Activated T-helper 2 cell treated with anti-CD3 and anti-CD28 coated beads, Interferon-gamma antibody, Interleukin-2, Interleukin-4, amounts not matched to agents 10 μg/mL and 5 μg/mL and 100 μg/mL, durations not matched to agents 14 hours and 24 hours and 36 hours (primary cell): ENCODE data around the gene CLTCL1. TPM values are rescaled to one million over a fixed set of nuclear protein-coding genes. Genes with fewer than 3 reads are reported as not detected.

Experiments
- DNase-seq: peaks from one replicate; pipeline ENCODE4 v3.0.0; 2021; ENCODE audit warnings: low spot score
- H3K27ac Mint-ChIP-seq: one replicate; pipeline ENCODE4 v1.8.0; 2021; ENCODE audit warnings: mixed read lengths
- H3K27me3 Mint-ChIP-seq: one replicate; pipeline ENCODE4 v1.8.0; 2021; ENCODE audit warnings: low read depth, mixed read lengths
- H3K36me3 Mint-ChIP-seq: one replicate; pipeline ENCODE4 v1.8.0; 2021; ENCODE audit warnings: low read depth, mixed read lengths
- H3K4me1 Mint-ChIP-seq: one replicate; pipeline ENCODE4 v1.8.0; 2021; ENCODE audit warnings: low read depth, mixed read lengths
- H3K4me3 Mint-ChIP-seq: one replicate; pipeline ENCODE4 v1.8.0; 2021; ENCODE audit warnings: low read depth, mild to moderate bottlenecking, moderate library complexity, mixed read lengths
- H3K9me3 Mint-ChIP-seq: one replicate; pipeline ENCODE4 v1.8.0; 2021; ENCODE audit warnings: mixed read lengths
- intact Hi-C: fragments of 100-400 bp; cut with micrococcal nuclease; formaldehyde crosslinking; loops from one replicate; pipeline ENCODE4 v1.15.1; 2023
- total RNA-seq: library from RNA; stranded (reverse); gene quantifications from 2 replicates; pipeline ENCODE4 v1.2.3, GENCODE V29; 2022

CLTCL1 gene
- total RNA-seq, 1 donor from 2014 or later: 1.5 TPM

DNA sequence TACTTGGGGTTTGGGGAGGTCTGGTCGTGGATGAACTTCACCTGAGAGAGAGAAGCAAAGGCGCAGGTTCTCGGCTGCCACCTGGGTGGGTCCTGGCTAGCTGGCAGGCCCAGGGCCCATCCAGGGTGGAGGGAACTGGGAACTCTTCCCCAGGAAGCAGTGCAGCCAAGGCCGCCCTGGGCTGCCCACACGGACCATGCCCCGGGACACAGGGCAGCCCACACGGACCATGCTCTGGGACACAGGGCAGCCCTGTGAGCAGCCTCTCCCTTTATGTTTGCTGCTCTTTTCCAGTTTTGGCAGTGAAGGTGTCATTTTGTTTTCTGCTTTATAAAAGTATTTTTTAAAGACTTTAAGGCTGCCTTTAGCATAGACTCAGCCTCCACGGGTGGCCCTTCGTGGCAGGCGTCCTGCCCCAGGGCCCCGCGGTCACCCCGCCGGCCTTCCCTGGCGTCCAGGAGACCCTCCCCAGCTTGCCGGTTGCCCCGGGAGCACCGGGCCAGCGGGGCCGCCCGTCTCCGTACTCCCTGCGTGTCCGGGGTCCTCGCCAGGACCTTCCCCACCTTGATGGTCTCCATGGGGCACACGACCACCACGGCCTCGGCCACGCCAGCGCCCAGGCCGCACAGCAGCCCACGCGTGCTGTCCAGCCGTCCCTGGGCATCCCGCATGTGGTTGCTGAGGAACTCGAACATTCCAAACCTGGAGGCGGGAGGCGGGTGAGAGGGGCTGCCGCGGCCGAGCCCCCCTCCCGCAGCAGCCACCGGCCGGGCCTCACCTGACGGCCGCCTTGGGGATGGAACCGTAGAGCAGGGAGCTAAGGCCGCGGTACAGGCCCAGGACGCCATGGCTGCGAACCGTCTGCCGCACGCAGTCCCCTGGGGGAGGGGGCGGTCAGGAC lies 114.1 kb downstream of the CLTCL1 start:
- Mint-ChIP-seq H3K4me1 (peaks cover 26% of the 10 kb centered on the region), H3K27ac (no peak overlapping the region), H3K4me3 (peak overlapping the region; percentile 71), H3K9me3 (no peaks in the 10 kb centered on the region), H3K36me3 (peaks cover 13% of the 10 kb centered on the region), H3K27me3 (no peaks in the 10 kb centered on the region)
- DNase-seq: no peak
- intact Hi-C loops: loop anchor here (2.0 kb wide), 3 partner anchors 33 to 301 kb away; partner anchors contain the start of genes CDC45, CLTCL1, ESS2 and UFD1

DNA sequence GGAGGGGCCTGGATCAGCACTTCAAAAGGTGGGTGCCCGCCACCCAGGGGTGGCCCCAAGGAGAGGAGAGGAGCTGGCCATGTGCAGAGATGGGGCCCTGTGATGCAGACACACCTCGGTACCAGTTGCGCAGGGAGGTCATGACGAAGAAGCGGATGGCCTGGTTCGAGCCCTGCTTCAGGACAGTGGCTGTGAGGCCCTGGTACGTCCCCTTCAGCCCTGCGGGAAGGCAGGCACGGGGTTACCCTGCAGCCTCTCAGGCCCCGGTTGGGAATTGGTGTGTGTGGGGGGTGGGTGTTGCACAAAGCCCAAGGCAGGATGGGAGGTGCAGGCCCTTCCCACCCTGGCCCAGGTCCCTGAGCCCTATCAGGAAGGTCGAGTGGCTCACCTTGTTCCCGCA lies 114.8 kb downstream of the CLTCL1 start:
- intact Hi-C loops: no loop called here
- Mint-ChIP-seq H3K4me3 (peak overlapping the region; percentile 71), H3K27ac (peak overlapping the region; percentile 5), H3K36me3 (peaks cover 17% of the 10 kb centered on the region), H3K9me3 (no peaks in the 10 kb centered on the region), H3K27me3 (no peaks in the 10 kb centered on the region), H3K4me1 (peaks cover 24% of the 10 kb centered on the region)
- no peak for DNase-seq

DNA sequence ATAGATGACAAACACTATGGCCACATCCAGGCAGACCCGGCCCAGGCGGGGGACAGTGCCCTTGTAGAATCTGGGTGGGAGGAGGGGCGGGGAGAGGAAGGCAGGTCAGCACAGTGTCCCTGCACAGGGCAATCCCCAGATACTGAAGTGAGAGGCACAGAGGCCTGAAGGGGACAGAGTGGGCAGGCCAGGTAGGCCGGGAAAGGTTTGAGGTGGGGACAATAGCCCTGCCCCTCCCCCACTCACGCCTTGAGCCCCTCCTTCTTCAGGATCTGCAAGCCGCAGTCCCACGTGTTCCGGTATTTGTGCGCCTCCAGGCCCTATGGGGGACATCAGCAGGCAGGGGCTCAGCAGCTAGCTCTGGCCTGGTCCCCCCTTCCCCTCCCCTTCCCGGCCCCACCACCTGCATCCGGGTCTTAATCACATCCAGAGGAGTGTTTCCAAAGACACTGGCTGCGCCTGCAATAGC lies 115.3 kb downstream of the CLTCL1 start:
- Mint-ChIP-seq H3K27ac (no peak overlapping the region), H3K4me3 (peak overlapping the region; percentile 71), H3K4me1 (peaks cover 22% of the 10 kb centered on the region), H3K27me3 (no peaks in the 10 kb centered on the region), H3K36me3 (peaks cover 17% of the 10 kb centered on the region), H3K9me3 (no peaks in the 10 kb centered on the region)
- intact Hi-C loops: no loop called here
- no peak for DNase-seq

DNA sequence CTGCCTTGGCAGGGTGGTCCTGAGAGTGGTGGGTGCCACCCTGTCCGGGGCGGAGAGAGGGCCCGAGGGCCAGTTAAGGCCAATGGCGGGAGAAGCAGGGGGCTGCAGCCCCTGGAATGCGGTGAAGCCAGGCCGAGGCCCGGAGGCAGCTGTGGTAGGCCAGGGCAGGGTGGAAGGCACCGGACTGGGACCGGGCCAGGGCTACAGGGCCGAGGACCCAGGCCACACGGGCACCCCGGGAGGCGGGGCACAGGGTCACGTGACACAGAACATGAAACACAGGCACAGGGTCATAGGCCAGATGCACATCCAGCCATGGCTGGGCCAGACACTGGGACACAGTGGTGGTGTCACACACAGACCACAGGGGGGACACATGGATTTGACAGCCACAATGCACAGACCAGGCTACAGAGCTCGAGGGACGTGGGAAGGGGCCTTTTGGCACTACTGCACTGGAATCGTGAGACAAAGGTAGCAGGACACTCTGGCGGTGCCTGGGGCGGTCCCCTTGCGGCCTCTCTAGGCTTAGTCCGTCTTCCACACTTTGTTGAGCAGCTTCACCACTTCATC lies 115.8 kb downstream of the CLTCL1 start:
- H3K27me3 Mint-ChIP-seq: peaks cover 1% of the 10 kb centered on the region
- intact Hi-C loops: no loop called here

DNA sequence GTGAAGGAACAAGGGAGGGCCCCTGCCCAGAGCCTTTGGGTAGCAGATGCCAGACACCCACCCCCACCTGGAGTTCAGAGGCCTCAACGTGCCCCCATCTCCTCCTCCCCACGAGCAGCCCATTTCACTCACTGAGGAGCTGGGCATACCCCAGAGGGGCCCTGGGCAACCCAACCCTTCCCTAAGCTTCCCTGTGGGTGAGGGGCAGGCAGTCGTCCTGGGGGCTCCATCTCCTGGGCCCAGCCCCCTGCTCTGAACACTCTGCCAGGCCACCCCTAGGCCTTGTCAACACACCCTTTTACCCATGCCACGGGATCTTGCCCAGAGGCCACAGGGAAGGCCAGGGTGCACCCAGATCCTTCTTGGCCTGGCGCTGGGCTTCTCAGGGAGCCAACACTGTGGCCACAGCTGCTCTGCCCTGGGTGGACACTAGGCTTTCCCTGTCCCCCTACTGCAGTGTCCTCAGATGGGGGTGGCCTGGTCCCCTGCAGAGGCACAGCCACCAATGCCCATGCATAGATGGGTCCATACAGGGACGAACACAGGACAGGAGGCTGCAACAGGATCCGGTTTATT lies 116.4 kb downstream of the CLTCL1 start:
- Mint-ChIP-seq H3K9me3 (no peaks in the 10 kb centered on the region), H3K27me3 (peaks cover 7% of the 10 kb centered on the region), H3K4me1 (peaks cover 28% of the 10 kb centered on the region), H3K27ac (no peak overlapping the region), H3K4me3 (no peak overlapping the region), H3K36me3 (peaks cover 17% of the 10 kb centered on the region)
- intact Hi-C loops: no loop called here
- no peak for DNase-seq

More for the DNA sequence above, 115.8 kb downstream of the CLTCL1 start:
- Mint-ChIP-seq H3K36me3 (peaks cover 17% of the 10 kb centered on the region), H3K4me1 (peaks cover 23% of the 10 kb centered on the region), H3K27ac (no peak overlapping the region), H3K9me3 (no peaks in the 10 kb centered on the region), H3K4me3 (peak overlapping the region; percentile 49)
- no peak for DNase-seq

DNA sequence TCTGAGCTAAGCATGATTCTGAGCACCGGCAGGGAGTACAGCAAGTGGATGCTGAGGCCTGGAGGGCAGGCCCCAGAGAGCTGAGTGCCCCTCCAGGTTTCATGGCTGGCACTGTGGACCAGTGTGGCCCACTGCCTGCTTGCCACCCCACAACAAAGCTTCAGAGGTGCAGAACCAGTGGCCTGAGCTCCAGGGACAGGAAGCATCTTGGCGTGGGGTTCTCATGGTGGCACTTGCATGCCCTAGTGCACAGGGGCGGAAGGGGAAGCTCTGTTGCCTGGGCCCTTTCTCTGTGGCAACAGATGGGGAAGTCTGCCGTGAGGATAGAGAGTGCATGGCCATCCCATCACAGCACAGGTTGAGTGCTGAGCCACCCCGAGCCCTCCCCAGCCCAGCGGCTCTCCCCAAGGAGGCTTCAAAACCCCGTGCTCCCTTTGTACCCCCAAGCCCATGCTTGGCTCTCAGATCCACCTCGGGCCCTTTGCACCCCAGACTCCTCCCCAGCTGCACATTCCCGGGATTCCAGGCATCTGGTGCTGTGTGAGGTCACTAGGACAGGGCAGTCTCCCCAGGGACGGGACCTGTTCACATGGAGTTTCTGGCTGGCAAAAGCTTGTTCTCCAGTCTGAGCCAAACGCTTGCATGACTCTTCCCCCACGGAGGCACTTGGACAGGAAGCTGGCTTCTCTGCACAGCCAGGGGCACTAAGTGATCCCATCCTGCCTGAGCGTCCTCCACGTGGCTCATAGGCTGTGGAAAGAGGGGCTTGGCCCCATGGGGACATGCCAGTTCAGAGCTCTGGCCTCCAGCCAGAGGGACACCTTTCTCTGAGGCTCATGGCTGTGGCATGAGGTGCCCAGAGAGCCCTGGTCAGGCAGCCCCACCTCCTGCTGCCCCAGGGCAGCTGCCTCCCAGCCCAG lies 117.2 kb downstream of the CLTCL1 start:
- intact Hi-C loops: no loop called here
- H3K4me1 Mint-ChIP-seq: peaks cover 25% of the 10 kb centered on the region
- peaks cover 11% of the 10 kb centered on the region for H3K27me3 Mint-ChIP-seq
- no peaks in the 10 kb centered on the region for H3K9me3 Mint-ChIP-seq
- peaks cover 17% of the 10 kb centered on the region for H3K36me3 Mint-ChIP-seq
- H3K4me3 Mint-ChIP-seq: peak overlapping the region; percentile 13
- DNase-seq: no peak
- no peak overlapping the region for H3K27ac Mint-ChIP-seq

DNA sequence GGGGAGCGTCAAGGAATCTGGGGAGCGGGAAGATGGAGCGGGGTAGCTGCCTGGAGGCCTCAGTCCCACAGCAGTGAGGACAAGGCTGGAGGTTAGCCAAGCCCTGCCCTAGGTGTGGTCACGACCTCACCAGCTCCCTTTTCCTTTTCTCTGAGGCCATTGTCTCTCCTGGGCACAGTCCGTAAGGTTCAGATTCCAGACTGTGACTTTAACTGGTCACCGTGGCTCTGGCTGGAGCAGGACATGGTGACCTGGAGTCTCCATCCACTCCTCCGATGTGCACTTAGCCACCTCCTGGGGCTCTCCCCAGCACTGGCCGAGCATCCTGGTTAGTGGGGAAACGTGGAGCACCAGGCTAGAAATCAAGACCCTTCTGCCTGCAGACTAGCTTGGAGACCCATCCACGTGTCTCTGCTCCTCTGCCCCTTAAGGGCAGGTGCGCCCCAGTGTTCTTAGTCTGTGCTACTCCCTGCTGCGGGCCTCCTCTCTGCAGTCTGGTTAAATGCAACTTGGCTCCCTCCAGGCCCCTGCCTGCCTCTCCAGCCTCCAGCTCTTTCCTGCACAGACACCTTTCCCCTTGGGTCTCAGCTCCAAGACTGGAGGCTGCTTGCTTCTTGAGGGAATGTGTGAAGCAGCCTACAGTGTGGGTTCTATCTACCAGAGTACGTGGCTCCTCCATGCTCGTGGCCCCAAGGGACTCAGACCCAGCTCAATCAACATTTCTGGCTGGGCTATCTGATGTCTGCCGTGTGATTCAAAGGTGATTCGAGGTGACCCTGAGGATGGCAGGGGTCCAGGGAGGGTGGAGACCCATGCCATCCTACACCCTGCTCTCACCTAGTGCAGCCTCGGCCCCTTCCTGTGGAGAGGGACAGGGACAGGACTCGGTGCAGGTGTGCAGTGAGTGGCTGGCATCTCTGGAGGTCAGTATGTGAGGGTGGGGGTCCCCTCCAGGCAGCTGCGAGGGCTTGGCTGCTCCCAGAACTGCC lies 118.2 kb downstream of the CLTCL1 start:
- intact Hi-C loops: no loop called here
- Mint-ChIP-seq H3K36me3 (peaks cover 17% of the 10 kb centered on the region), H3K27ac (peak overlapping the region; percentile 91), H3K9me3 (no peaks in the 10 kb centered on the region), H3K27me3 (peaks cover 19% of the 10 kb centered on the region), H3K4me3 (peak overlapping the region; percentile 98), H3K4me1 (peaks cover 22% of the 10 kb centered on the region)
- DNase-seq: no peak

DNA sequence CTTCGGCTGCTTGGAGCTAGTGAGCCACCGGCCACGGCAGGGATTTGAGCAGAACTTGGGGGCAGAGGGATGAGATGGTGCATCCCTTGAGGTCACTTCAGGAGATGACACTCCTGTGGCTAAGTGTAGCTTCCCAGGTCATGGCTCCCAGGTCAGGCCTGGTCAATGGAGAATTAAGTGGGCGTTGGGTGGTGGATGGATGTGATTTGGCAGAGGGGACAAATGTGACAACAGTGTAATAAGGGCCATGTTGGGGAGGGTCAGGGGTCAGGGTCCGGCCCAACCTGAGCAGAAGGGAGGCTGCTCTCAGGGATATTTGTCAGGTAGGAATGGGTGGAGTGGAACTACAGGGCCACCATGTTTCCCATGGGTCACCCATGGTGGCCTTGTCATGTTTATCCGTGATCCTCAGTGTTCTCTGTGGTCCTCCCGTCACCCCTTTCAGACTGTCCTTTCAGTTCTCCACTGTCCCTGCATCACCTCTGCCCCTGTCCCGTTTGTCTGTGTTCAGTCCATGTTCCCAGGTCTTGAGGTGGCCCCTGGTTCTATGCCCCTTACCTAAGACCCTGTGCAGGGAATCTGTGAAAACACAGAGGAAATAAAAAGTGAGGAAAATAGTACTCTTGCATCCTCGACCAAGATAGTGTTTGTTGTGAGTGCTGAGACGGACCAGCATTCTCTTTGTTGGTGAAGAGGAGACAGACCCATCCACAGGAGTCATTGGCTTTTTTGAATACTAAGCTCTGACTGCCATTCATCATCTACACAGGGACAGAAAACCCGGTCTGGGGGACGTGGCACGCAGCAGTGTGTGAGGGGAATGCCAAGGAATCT lies 119.1 kb downstream of the CLTCL1 start:
- Mint-ChIP-seq H3K27ac (peak overlapping the region; percentile 91), H3K36me3 (peaks cover 17% of the 10 kb centered on the region), H3K9me3 (no peaks in the 10 kb centered on the region), H3K27me3 (peaks cover 28% of the 10 kb centered on the region), H3K4me3 (peak overlapping the region; percentile 98), H3K4me1 (peaks cover 22% of the 10 kb centered on the region)
- intact Hi-C loops: no loop called here
- no peak for DNase-seq

DNA sequence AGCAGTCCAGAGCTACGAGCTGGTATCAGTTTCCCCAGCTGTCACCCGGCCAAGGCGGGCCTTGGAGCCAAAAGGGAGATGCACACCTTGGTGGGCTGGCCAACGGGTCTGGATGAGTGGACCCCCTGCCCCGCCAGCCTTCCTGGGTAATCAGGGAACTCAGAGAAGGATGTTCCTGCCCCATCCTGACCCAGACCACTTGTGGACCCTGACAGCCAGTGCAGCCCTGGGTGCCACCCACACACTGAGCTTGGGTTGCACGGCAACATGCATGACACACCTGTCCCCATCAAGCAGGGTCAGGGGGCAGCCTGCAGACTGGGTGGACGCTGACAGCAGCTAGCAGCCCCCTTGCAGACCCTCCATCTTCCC lies 121.6 kb downstream of the CLTCL1 start:
- DNase-seq: no peak
- peaks cover 21% of the 10 kb centered on the region for H3K4me1 Mint-ChIP-seq
- H3K9me3 Mint-ChIP-seq: no peaks in the 10 kb centered on the region
- H3K27me3 Mint-ChIP-seq: peaks cover 29% of the 10 kb centered on the region
- peaks cover 11% of the 10 kb centered on the region for H3K36me3 Mint-ChIP-seq
- H3K27ac Mint-ChIP-seq: no peak overlapping the region
- H3K4me3 Mint-ChIP-seq: peak overlapping the region; percentile 98
- intact Hi-C loops: no loop called here

DNA sequence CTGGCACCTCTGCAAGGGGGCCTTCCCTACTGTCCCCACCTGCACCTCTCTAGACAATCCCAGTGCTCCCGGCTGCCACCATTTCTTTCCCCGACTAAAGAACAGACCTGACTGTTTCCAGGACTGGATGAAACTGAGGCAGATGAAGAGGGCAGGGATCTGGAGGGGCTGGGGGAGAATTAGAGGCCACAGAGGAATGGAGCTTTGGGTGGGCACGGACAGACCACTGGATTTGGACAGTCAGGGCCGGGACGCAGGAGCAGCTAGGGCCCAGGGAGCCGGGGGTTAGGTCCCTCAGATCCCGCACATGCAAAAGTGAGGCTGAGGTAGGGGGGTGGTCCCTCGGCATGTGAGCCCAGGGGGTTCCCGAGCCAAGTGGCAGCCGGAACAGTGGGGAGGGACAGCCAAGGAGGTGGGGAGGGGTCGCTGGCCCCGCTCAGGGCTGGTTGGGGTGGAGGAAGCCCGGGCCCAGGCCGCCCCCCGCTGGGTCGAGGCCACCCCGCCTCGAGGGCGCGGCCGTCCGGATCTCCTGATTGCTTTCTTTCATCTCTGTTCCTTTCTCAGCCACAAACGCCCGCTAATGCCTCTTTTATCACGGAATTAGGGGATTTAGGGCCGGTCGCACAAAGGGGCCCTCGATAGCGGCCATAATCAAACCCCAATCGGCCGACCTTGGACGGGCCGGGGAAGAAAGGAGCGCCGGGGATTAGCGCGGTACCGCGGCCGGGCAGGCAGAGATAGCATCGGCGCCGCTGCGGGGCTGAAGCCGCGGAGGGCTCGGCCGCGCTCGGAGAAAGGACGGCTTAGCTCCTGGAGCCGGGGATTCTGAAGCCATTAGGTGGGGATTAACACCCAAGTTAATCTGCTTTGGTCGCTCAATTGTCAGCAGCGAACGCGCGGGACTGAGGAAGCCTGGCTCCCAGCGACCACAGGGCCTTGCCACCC lies 122.2 kb downstream of the CLTCL1 start:
- DNase-seq: no peak
- Mint-ChIP-seq H3K4me3 (peak overlapping the region; percentile 45), H3K27me3 (peaks cover 32% of the 10 kb centered on the region), H3K4me1 (peaks cover 21% of the 10 kb centered on the region), H3K36me3 (peaks cover 11% of the 10 kb centered on the region), H3K9me3 (no peaks in the 10 kb centered on the region), H3K27ac (no peak overlapping the region)
- intact Hi-C loops: no loop called here
